ENCODE measurements around the gene ENPP1. TPM values are rescaled to one million over a fixed set of nuclear protein-coding genes. Genes with fewer than 3 reads are reported as not detected.

The ENPP1 gene
- total RNA-seq, 1 donor from 2014 or later: 7.1 TPM

DNA sequence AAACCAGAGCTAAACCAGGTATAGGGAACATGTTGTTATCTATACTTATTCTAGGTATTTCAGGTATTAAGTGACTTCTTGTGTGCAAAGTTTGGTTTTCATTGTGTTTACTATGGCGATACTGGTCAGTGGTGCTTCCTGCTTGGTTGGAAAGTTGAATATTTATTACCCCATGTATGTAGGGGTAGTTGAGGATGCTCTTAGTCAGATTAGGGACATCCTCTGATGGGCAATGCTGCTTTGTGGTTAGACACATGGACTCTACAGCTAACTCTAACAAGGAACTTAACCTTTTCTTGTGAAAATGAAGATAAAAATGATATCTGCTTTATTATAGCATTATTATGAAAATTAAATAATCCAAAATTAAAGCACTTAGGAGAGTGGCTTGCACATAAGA lies 44.1 kb upstream of the ENPP1 start:
- no peaks in the 10 kb centered on the region for H3K9me3 ChIP-seq (ENCODE audit: insufficient read depth, low read depth, low read length)
- FAIRE-seq (no peak), DNase-seq (ENCODE audit: low read depth) (no peak)
- no peaks in the 10 kb centered on the region for H3K27me3 ChIP-seq (ENCODE audit: insufficient read depth, low read length)
- H2AFZ ChIP-seq (ENCODE audit: low read depth, low read length): no peak overlapping the region
- H3K9me3 Mint-ChIP-seq (ENCODE audit: unreplicated experiment): peaks cover 2% of the 10 kb centered on the region
- H3K4me2 ChIP-seq (ENCODE audit: low read length): no peak overlapping the region
- no peak overlapping the region for H3K27ac Mint-ChIP-seq (ENCODE audit: unreplicated experiment)
- no peaks in the 10 kb centered on the region for H3K36me3 Mint-ChIP-seq (ENCODE audit: low read depth, unreplicated experiment)
- no peaks in the 10 kb centered on the region for H4K20me1 ChIP-seq (ENCODE audit: insufficient read depth, low read length)
- no peaks in the 10 kb centered on the region for H3K36me3 ChIP-seq (ENCODE audit: insufficient read depth, low read length)
- H3K79me2 ChIP-seq (ENCODE audit: insufficient read depth, low read length): no peaks in the 10 kb centered on the region
- H3K9ac ChIP-seq (ENCODE audit: low read length): no peak overlapping the region
- H3K27ac ChIP-seq (ENCODE audit: low read depth, low read length): no peak overlapping the region
- H3K4me1 Mint-ChIP-seq (ENCODE audit: low read depth, unreplicated experiment): peaks cover 33% of the 10 kb centered on the region
- no peak overlapping the region for H3K4me3 ChIP-seq (ENCODE audit: insufficient read depth, low read depth, low read length)
- peaks cover 19% of the 10 kb centered on the region for H3K4me1 ChIP-seq (ENCODE audit: insufficient read depth, low read length)
- H3K27me3 Mint-ChIP-seq (ENCODE audit: low read depth, unreplicated experiment): peaks cover 3% of the 10 kb centered on the region
- H3K4me3 Mint-ChIP-seq (ENCODE audit: unreplicated experiment): no peak overlapping the region
- TF ChIP-seq EZH2 (IDR thresholded peaks at IDR 0.05; ENCODE audit: insufficient read depth, low read length): no peak
- TF ChIP-seq, protein P1, sequence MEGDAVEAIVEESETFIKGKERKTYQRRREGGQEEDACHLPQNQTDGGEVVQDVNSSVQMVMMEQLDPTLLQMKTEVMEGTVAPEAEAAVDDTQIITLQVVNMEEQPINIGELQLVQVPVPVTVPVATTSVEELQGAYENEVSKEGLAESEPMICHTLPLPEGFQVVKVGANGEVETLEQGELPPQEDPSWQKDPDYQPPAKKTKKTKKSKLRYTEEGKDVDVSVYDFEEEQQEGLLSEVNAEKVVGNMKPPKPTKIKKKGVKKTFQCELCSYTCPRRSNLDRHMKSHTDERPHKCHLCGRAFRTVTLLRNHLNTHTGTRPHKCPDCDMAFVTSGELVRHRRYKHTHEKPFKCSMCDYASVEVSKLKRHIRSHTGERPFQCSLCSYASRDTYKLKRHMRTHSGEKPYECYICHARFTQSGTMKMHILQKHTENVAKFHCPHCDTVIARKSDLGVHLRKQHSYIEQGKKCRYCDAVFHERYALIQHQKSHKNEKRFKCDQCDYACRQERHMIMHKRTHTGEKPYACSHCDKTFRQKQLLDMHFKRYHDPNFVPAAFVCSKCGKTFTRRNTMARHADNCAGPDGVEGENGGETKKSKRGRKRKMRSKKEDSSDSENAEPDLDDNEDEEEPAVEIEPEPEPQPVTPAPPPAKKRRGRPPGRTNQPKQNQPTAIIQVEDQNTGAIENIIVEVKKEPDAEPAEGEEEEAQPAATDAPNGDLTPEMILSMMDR (IDR thresholded peaks at IDR 0.05; ENCODE audit: insufficient read depth, low read depth, low read length): no peak

DNA sequence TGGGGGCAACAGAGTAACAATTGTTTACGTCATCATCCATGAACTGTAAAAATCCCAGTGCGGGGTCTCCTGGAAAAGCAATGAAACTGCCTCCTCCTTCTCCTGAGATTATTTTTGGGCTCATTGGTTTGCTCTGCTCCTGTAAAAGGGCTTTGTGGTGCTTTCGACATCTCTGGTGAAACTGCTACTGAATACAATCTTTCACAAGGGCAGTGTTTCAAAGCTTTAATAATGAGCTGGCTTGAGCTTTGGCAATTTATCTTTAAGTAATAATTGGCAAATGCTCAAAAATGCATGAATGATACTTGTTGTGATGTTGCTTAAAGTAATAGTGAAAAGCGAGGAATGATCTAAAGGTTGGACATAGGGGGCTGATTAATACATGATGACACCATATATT lies 43.5 kb upstream of the ENPP1 start:
- no peak overlapping the region for H3K4me3 Mint-ChIP-seq (ENCODE audit: unreplicated experiment)
- no peaks in the 10 kb centered on the region for H3K36me3 ChIP-seq (ENCODE audit: insufficient read depth, low read length)
- peaks cover 3% of the 10 kb centered on the region for H3K27me3 Mint-ChIP-seq (ENCODE audit: low read depth, unreplicated experiment)

More for the DNA sequence above, 43.5 kb upstream of the ENPP1 start:
- Mint-ChIP-seq H3K27ac (ENCODE audit: unreplicated experiment) (peak overlapping the region; percentile 21), H3K4me1 (ENCODE audit: low read depth, unreplicated experiment) (peaks cover 33% of the 10 kb centered on the region), H3K36me3 (ENCODE audit: low read depth, unreplicated experiment) (no peaks in the 10 kb centered on the region), H3K9me3 (ENCODE audit: unreplicated experiment) (peaks cover 2% of the 10 kb centered on the region)
- no peaks in the 10 kb centered on the region for H3K9me3 ChIP-seq (ENCODE audit: insufficient read depth, low read depth, low read length)
- no peak for FAIRE-seq
- H3K4me3 ChIP-seq (ENCODE audit: insufficient read depth, low read depth, low read length): no peak overlapping the region
- peaks cover 19% of the 10 kb centered on the region for H3K4me1 ChIP-seq (ENCODE audit: insufficient read depth, low read length)
- TF ChIP-seq EZH2 (IDR thresholded peaks at IDR 0.05; ENCODE audit: insufficient read depth, low read length): no peak
- TF ChIP-seq, protein P1 (IDR thresholded peaks at IDR 0.05; ENCODE audit: insufficient read depth, low read depth, low read length): no peak
- no peak overlapping the region for H3K4me2 ChIP-seq (ENCODE audit: low read length)
- no peaks in the 10 kb centered on the region for H3K79me2 ChIP-seq (ENCODE audit: insufficient read depth, low read length)
- no peaks in the 10 kb centered on the region for H4K20me1 ChIP-seq (ENCODE audit: insufficient read depth, low read length)
- H2AFZ ChIP-seq (ENCODE audit: low read depth, low read length): no peak overlapping the region
- H3K27me3 ChIP-seq (ENCODE audit: insufficient read depth, low read length): no peaks in the 10 kb centered on the region
- no peak overlapping the region for H3K27ac ChIP-seq (ENCODE audit: low read depth, low read length)
- no peak overlapping the region for H3K9ac ChIP-seq (ENCODE audit: low read length)
- no peak for DNase-seq (ENCODE audit: low read depth)
